Astrocyte (in vitro differentiated cells and primary cell): ENCODE data around the gene GALNT18. TPM values are rescaled to one million over a fixed set of nuclear protein-coding genes. Genes with fewer than 3 reads are reported as not detected.

Source experiments
- DNase-seq: peaks from one replicate; pipeline ENCODE4 v3.0.0-alpha.2; 2010; ENCODE audit warnings: low read depth
- FAIRE-seq: peaks from 2 replicates; lab custom pipeline; 2011; peaks lifted over from hg19 to GRCh38; lab: Jason Lieb, UNC
- H2AFZ ChIP-seq: 2 replicates; pipeline ENCODE4 v1.6.0; 2012; ENCODE audit warnings: low read depth, low read length, inconsistent platforms
- H3K27ac ChIP-seq: 2 replicates; pipeline ENCODE4 v1.5.1; 2011; ENCODE audit warnings: low read depth, low read length, inconsistent platforms
- H3K27me3 ChIP-seq: 2 replicates; pipeline ENCODE4 v1.6.0; 2011; ENCODE audit warnings: low read length, inconsistent platforms; ENCODE audit not compliant: insufficient read depth
- H3K36me3 ChIP-seq: 2 replicates; pipeline ENCODE4 v1.5.1; 2011; ENCODE audit warnings: low read length, inconsistent platforms; ENCODE audit not compliant: insufficient read depth
- H3K4me1 ChIP-seq: 2 replicates; pipeline ENCODE4 v1.5.1; 2011; ENCODE audit warnings: low read length, inconsistent platforms; ENCODE audit not compliant: insufficient read depth
- H3K4me2 ChIP-seq: 2 replicates; pipeline ENCODE4 v1.6.0; 2012; ENCODE audit warnings: low read length, inconsistent platforms
- H3K4me3 ChIP-seq: 2 replicates; pipeline ENCODE4 v1.5.1; 2011; ENCODE audit warnings: low read depth, mild to moderate bottlenecking, low read length, inconsistent platforms; ENCODE audit not compliant: insufficient read depth
- H3K79me2 ChIP-seq: 2 replicates; pipeline ENCODE4 v1.6.0; 2012; ENCODE audit warnings: mild to moderate bottlenecking, low read length, inconsistent platforms; ENCODE audit not compliant: insufficient read depth
- H3K9ac ChIP-seq: 2 replicates; pipeline ENCODE4 v1.6.0; 2012; ENCODE audit warnings: mild to moderate bottlenecking, low read length, inconsistent platforms
- H3K9me3 ChIP-seq: 2 replicates; pipeline ENCODE4 v1.5.1; 2012; ENCODE audit warnings: low read depth, mild to moderate bottlenecking, low read length, inconsistent platforms; ENCODE audit not compliant: insufficient read depth
- H4K20me1 ChIP-seq: 2 replicates; pipeline ENCODE4 v1.6.0; 2012; ENCODE audit warnings: low read length, inconsistent platforms; ENCODE audit not compliant: insufficient read depth
- H3K27ac Mint-ChIP-seq: one replicate; pipeline ENCODE4 v1.8.0; 2021; ENCODE audit warnings: mild to moderate bottlenecking, mixed read lengths; ENCODE audit not compliant: unreplicated experiment
- H3K27me3 Mint-ChIP-seq: one replicate; pipeline ENCODE4 v1.8.0; 2021; ENCODE audit warnings: low read depth, mixed read lengths; ENCODE audit not compliant: unreplicated experiment
- H3K36me3 Mint-ChIP-seq: one replicate; pipeline ENCODE4 v1.8.0; 2021; ENCODE audit warnings: low read depth, mixed read lengths; ENCODE audit not compliant: unreplicated experiment
- H3K4me1 Mint-ChIP-seq: one replicate; pipeline ENCODE4 v1.8.0; 2021; ENCODE audit warnings: low read depth, mixed read lengths; ENCODE audit not compliant: unreplicated experiment
- H3K4me3 Mint-ChIP-seq: one replicate; pipeline ENCODE4 v1.8.0; 2021; ENCODE audit warnings: mild to moderate bottlenecking, moderate library complexity, mixed read lengths; ENCODE audit not compliant: unreplicated experiment
- H3K9me3 Mint-ChIP-seq: one replicate; pipeline ENCODE4 v1.8.0; 2021; ENCODE audit warnings: mild to moderate bottlenecking, mixed read lengths; ENCODE audit not compliant: unreplicated experiment
- EZH2 ChIP-seq: IDR thresholded peaks from 2 replicates; pipeline ENCODE4 v1.6.1; 2012; ENCODE audit warnings: mild to moderate bottlenecking, low read length, inconsistent platforms; ENCODE audit not compliant: insufficient read depth
- total RNA-seq: library from RNA; stranded (reverse); gene quantifications from 2 replicates; pipeline ENCODE4 v1.2.1, GENCODE V29; 2021
- TF ChIP-seq, protein P1 (sequence below): IDR thresholded peaks from 2 replicates; pipeline ENCODE4 v1.5.1; 2011; ENCODE audit warnings: low read depth, mild to moderate bottlenecking, inconsistent platforms, low read length, moderate library complexity; ENCODE audit not compliant: insufficient read depth

The GALNT18 gene
- total RNA-seq, 1 donor from 2014 or later: 6.5 TPM

DNA sequence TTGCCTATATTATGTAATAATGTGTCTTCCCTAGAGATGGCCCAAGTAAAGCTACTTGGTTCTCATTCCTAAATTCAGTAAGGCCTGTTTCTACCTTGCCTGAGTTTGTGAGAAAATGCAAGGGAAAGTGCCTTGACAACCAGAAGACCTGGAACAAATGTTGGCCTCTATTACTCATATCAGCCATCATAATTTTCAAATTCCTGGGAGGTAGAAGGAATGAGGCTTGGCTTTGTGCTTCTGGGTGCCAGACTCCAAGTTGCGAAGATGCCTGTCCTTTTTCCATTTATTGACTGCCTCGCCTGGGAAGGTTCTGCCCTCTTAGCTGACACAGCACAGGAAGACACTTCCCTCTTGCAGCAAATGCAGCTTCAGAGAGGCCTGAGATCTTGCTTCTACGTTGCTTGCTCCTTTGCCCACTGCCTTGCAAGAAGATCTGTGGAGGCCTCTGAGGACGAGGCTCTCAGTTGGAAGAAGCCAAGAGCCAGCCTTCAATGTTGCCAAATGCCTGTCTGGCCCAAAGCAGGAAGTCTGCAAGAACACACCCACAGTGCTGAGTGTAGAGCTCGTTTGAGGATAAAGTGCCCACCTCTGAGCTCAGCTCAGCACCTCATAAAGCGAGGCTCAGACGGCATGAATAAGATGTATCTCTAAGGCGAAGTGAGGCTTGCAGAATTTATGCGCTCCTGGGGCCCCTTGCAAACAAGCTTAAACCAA is 120.1 kb downstream of the GALNT18 start:
- no peaks in the 10 kb centered on the region for H4K20me1 ChIP-seq
- H3K36me3 ChIP-seq: no peaks in the 10 kb centered on the region
- DNase-seq (no peak), FAIRE-seq (no peak)
- no peaks in the 10 kb centered on the region for H3K9me3 ChIP-seq
- TF ChIP-seq, protein P1, sequence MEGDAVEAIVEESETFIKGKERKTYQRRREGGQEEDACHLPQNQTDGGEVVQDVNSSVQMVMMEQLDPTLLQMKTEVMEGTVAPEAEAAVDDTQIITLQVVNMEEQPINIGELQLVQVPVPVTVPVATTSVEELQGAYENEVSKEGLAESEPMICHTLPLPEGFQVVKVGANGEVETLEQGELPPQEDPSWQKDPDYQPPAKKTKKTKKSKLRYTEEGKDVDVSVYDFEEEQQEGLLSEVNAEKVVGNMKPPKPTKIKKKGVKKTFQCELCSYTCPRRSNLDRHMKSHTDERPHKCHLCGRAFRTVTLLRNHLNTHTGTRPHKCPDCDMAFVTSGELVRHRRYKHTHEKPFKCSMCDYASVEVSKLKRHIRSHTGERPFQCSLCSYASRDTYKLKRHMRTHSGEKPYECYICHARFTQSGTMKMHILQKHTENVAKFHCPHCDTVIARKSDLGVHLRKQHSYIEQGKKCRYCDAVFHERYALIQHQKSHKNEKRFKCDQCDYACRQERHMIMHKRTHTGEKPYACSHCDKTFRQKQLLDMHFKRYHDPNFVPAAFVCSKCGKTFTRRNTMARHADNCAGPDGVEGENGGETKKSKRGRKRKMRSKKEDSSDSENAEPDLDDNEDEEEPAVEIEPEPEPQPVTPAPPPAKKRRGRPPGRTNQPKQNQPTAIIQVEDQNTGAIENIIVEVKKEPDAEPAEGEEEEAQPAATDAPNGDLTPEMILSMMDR: no peak
- no peak for TF ChIP-seq EZH2
- no peak overlapping the region for H3K27ac ChIP-seq
- no peak overlapping the region for H3K4me3 ChIP-seq
- H3K27me3 ChIP-seq: peaks cover 9% of the 10 kb centered on the region
- Mint-ChIP-seq H3K36me3 (no peaks in the 10 kb centered on the region), H3K4me3 (no peak overlapping the region), H3K4me1 (peaks cover 7% of the 10 kb centered on the region), H3K27me3 (peaks cover 31% of the 10 kb centered on the region), H3K9me3 (peaks cover 4% of the 10 kb centered on the region), H3K27ac (no peak overlapping the region)
- H3K4me2 ChIP-seq: no peak overlapping the region
- no peak overlapping the region for H3K9ac ChIP-seq
- H3K4me1 ChIP-seq: no peaks in the 10 kb centered on the region
- H3K79me2 ChIP-seq: no peaks in the 10 kb centered on the region
- H2AFZ ChIP-seq: no peak overlapping the region

DNA sequence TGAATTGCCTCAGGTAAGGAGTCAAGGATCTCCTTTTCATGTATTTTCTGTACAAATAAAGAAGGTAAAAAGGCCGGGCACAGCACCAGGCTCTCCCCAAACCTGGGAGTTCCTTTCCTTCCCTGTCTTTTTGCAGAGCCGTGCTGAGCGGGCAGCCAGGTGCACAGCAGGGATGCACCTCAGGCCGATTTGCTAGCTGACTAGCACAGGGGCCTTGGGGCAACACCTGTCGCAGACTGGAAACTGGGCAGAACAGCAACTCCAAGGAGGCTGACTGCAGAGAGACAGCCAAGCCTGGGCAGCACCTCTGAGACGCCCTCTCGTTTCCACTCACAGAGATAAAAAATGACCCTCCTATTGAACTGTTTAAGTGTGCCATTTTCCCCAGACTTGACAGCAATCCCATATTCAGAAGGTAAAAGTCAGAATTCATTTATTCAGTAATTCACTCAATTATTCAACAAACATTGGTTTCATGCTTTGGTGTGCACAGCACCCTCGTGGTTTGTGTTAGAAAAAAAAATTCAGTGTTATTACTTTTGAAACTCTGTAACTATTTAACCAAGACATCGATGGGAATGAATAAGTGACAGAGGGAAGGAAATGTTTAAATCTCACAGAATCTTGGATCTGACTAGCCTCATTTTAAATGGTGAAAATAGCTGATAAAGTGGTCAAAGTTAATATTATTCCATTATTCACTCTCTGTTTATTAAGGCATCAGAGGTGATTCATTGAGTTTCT is 120.9 kb downstream of the GALNT18 start:
- Mint-ChIP-seq H3K27ac (no peak overlapping the region), H3K27me3 (peaks cover 28% of the 10 kb centered on the region), H3K4me1 (peaks cover 7% of the 10 kb centered on the region), H3K36me3 (no peaks in the 10 kb centered on the region), H3K4me3 (no peak overlapping the region), H3K9me3 (peaks cover 4% of the 10 kb centered on the region)
- DNase-seq (no peak), FAIRE-seq (no peak)
- Histone ChIP-seq H3K4me3 (no peak overlapping the region), H4K20me1 (no peaks in the 10 kb centered on the region), H3K9me3 (no peaks in the 10 kb centered on the region), H3K27ac (no peak overlapping the region), H3K79me2 (no peaks in the 10 kb centered on the region), H3K27me3 (peaks cover 8% of the 10 kb centered on the region), H2AFZ (no peak overlapping the region), H3K9ac (no peak overlapping the region), H3K36me3 (no peaks in the 10 kb centered on the region), H3K4me2 (no peak overlapping the region), H3K4me1 (no peaks in the 10 kb centered on the region)
- TF ChIP-seq, protein P1: no peak
- no peak for TF ChIP-seq EZH2

DNA sequence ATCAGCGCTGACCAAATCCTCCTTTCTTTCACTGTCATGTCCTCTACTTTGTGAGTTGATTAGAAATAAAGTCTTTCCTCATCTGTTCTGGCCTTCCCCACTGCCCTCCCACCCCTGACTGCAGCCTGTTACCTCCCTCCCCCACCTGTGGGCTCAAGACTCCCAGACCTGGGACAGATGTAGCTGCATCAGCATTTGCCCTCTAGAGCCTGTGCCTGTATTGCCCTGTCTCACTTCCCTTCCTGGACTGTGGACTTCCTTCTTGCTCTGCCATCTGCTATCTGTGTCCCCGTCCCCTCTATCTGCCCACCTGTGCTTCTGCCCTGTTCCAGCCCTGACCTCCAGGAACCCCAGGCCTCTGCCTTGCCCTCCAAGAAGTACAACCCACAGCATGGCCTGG is 122.5 kb downstream of the GALNT18 start:
- Mint-ChIP-seq H3K4me3 (no peak overlapping the region), H3K36me3 (no peaks in the 10 kb centered on the region), H3K4me1 (peaks cover 9% of the 10 kb centered on the region), H3K27ac (no peak overlapping the region), H3K9me3 (peaks cover 4% of the 10 kb centered on the region), H3K27me3 (peaks cover 33% of the 10 kb centered on the region)
- TF ChIP-seq, protein P1: no peak
- TF ChIP-seq EZH2: no peak
- DNase-seq (no peak), FAIRE-seq (no peak)
- H3K9me3 ChIP-seq: no peaks in the 10 kb centered on the region
- peaks cover 16% of the 10 kb centered on the region for H3K27me3 ChIP-seq
- H4K20me1 ChIP-seq: no peaks in the 10 kb centered on the region
- H3K4me3 ChIP-seq: no peak overlapping the region
- no peak overlapping the region for H3K27ac ChIP-seq
- H3K9ac ChIP-seq: no peak overlapping the region
- H2AFZ ChIP-seq: no peak overlapping the region
- H3K4me1 ChIP-seq: no peaks in the 10 kb centered on the region
- no peak overlapping the region for H3K4me2 ChIP-seq
- H3K79me2 ChIP-seq: no peaks in the 10 kb centered on the region
- H3K36me3 ChIP-seq: no peaks in the 10 kb centered on the region
